Measurements from ENCODE around the gene LRCH2. TPM values are rescaled to one million over a fixed set of nuclear protein-coding genes. Genes with fewer than 3 reads are reported as not detected.

LRCH2 gene
- 2.1 and 2.5 TPM in 2 replicates for total RNA-seq

GRCh38 chrX:115233497-115234455, at the start of gene LRCH2:
LRCH2 (minus strand) TSS chrX:115234096; CDS start chrX:115234041, 55 bp downstream.
- Histone ChIP-seq H3K27ac (ENCODE audit: low read depth, low read length) (no peak within 1 kb of the TSS), H3K9me3 (ENCODE audit: low read depth, low read length) (no peaks in the 10 kb centered on the region), H2AFZ (ENCODE audit: low read length) (peak within 1 kb of the TSS; percentile 86), H3K4me2 (ENCODE audit: insufficient read depth, low read length) (peak within 1 kb of the TSS; percentile 73), H4K20me1 (ENCODE audit: insufficient read depth, low read length) (no peaks in the 10 kb centered on the region), H3K4me1 (ENCODE audit: insufficient read depth, low read length) (no peaks in the 10 kb centered on the region), H3K4me3 (ENCODE audit: insufficient read depth, low read length) (peak within 1 kb of the TSS; percentile 73), H3K27me3 (ENCODE audit: insufficient read depth, low read length) (peaks cover 36% of the 10 kb centered on the region), H3K79me2 (ENCODE audit: insufficient read depth, low read length) (no peaks in the 10 kb centered on the region), H3K36me3 (ENCODE audit: insufficient read depth, low read length) (no peaks in the 10 kb centered on the region)
- no peak for DNase-seq (ENCODE audit: insufficient read length, low spot score, missing footprints)
- no peak for TF ChIP-seq CTCF (IDR thresholded peaks at IDR 0.05; ENCODE audit: extremely low read depth, low read depth, low read length)

- no peaks in the 10 kb centered on the region for H3K36me3 ChIP-seq (ENCODE audit: insufficient read depth, low read length)
- no peaks in the 10 kb centered on the region for H3K9me3 ChIP-seq (ENCODE audit: low read depth, low read length)
- H3K79me2 ChIP-seq (ENCODE audit: insufficient read depth, low read length), result no peaks in the 10 kb centered on the region
- H3K27me3 ChIP-seq (ENCODE audit: insufficient read depth, low read length), result peaks cover 17% of the 10 kb centered on the region
- no peak for TF ChIP-seq CTCF (IDR thresholded peaks at IDR 0.05; ENCODE audit: extremely low read depth, low read depth, low read length)
- no peak for DNase-seq (ENCODE audit: insufficient read length, low spot score, missing footprints)
- H4K20me1 ChIP-seq (ENCODE audit: insufficient read depth, low read length), result no peaks in the 10 kb centered on the region
- no peak overlapping the region for H3K27ac ChIP-seq (ENCODE audit: low read depth, low read length)
- no peaks in the 10 kb centered on the region for H3K4me1 ChIP-seq (ENCODE audit: insufficient read depth, low read length)
- no peak overlapping the region for H2AFZ ChIP-seq (ENCODE audit: low read length)
- H3K4me2 ChIP-seq (ENCODE audit: insufficient read depth, low read length), result no peak overlapping the region
- no peak overlapping the region for H3K4me3 ChIP-seq (ENCODE audit: insufficient read depth, low read length)
Measured at GRCh38 chrX:115269051-115269683, 35.3 kb upstream of the LRCH2 start.

- no peak for DNase-seq (ENCODE audit: insufficient read length, low spot score, missing footprints)
Measured at GRCh38 chrX:115268421-115268820, 34.5 kb upstream of the LRCH2 start.

More at GRCh38 chrX:115268421-115268820, 34.5 kb upstream of the LRCH2 start:
- Histone ChIP-seq H3K79me2 (ENCODE audit: insufficient read depth, low read length) (no peaks in the 10 kb centered on the region), H2AFZ (ENCODE audit: low read length) (no peak overlapping the region), H3K27ac (ENCODE audit: low read depth, low read length) (no peak overlapping the region), H3K27me3 (ENCODE audit: insufficient read depth, low read length) (peaks cover 17% of the 10 kb centered on the region), H3K4me1 (ENCODE audit: insufficient read depth, low read length) (no peaks in the 10 kb centered on the region), H3K4me3 (ENCODE audit: insufficient read depth, low read length) (no peak overlapping the region), H3K9me3 (ENCODE audit: low read depth, low read length) (no peaks in the 10 kb centered on the region), H3K4me2 (ENCODE audit: insufficient read depth, low read length) (no peak overlapping the region), H3K36me3 (ENCODE audit: insufficient read depth, low read length) (no peaks in the 10 kb centered on the region), H4K20me1 (ENCODE audit: insufficient read depth, low read length) (no peaks in the 10 kb centered on the region)
- TF ChIP-seq CTCF (IDR thresholded peaks at IDR 0.05; ENCODE audit: extremely low read depth, low read depth, low read length), result peak; percentile 35
